GM18909 (cell line): ENCODE data around the gene RPS15A.
"Not testable (repeated sequence)": the region's sequence is repeated elsewhere in the genome, so short reads cannot be mapped to it uniquely, and the experiment has no call there.

Experiments
- ATAC-seq: cut with Tn5 transposase; IDR thresholded peaks from one replicate; pipeline ENCODE4 v1.9.1; 2021; ENCODE audit warnings: mild to moderate bottlenecking; ENCODE audit not compliant: unreplicated experiment, poor library complexity

RPS15A gene

GRCh38 chr16:18759598-18760520 is 30.3 kb downstream of the RPS15A start:
- peak; percentile 56 for ATAC-seq

- peak; percentile 51 for ATAC-seq
Observed at GRCh38 chr16:18757960-18758660, 32.0 kb downstream of the RPS15A start.

GRCh38 chr16:18756639-18757038 is 33.5 kb downstream of the RPS15A start:
- not testable (repeated sequence) for ATAC-seq

- not testable (repeated sequence) for ATAC-seq
Observed at GRCh38 chr16:18742870-18743269, 47.3 kb downstream of the RPS15A start.

- ATAC-seq = not testable (repeated sequence)
Observed at GRCh38 chr16:18740027-18740426, 50.1 kb downstream of the RPS15A start.

- not testable (repeated sequence) for ATAC-seq
Observed at GRCh38 chr16:18738768-18739167, 51.4 kb downstream of the RPS15A start.

- not testable (repeated sequence) for ATAC-seq
Observed at GRCh38 chr16:18734279-18734678, 55.9 kb downstream of the RPS15A start.
